ENCODE data around the gene ARHGDIB.

ARHGDIB gene

DNA sequence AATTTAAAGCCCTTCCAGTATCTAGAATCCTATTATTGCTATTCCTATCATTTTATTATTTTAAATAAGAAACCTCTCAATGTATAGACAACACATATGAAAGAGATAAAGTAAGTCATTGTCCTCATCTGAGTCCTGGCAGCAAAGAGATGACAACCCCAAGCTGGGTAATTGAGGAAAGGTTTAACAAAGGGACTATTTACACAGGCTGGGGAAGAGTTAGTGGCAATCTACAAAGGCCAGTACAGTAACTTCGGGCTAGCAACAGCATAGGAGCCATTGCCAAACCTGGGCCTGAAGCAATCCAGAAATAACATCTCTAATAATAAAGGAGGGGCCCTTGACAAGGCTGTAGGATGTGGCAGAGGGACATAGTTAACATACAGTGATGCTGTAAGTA is 22.6 kb upstream of the ARHGDIB start:
- Histone ChIP-seq H3K4me3 (ENCODE audit: low read depth, low read length) (no peak overlapping the region), H2AFZ (ENCODE audit: low read length, unreplicated experiment) (no peak overlapping the region), H3K27me3 (ENCODE audit: insufficient read depth, low read length) (no peaks in the 10 kb centered on the region), H3K4me1 (ENCODE audit: control insufficient read depth, insufficient read depth, low read length, unreplicated experiment) (no peaks in the 10 kb centered on the region), H3K79me2 (ENCODE audit: control insufficient read depth, insufficient read depth, low read length, unreplicated experiment) (no peaks in the 10 kb centered on the region), H3K27ac (ENCODE audit: low read depth, low read length) (no peak overlapping the region), H3K36me3 (ENCODE audit: insufficient read depth, low read length) (no peaks in the 10 kb centered on the region)

DNA sequence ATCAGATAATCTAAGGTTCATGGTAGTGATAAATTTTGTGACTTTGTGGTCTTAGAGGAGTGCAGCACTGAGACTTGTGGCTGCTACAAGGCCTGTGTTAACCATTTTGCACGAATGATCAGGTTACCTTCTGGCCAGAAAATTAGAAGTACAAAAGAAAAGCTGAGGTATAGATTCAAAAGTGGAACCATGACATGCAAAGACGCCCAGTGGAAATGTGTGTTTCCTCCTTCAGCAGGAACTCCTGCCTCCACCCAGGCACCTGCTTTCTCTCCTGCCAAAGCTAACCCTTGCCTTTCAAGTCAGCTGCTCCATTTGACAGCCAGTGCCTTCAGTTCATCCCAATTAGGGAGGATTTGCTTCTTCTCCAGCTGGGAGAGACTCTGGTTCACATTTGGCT is 21.6 kb upstream of the ARHGDIB start:
- H3K36me3 ChIP-seq (ENCODE audit: insufficient read depth, low read length) = no peaks in the 10 kb centered on the region

DNA sequence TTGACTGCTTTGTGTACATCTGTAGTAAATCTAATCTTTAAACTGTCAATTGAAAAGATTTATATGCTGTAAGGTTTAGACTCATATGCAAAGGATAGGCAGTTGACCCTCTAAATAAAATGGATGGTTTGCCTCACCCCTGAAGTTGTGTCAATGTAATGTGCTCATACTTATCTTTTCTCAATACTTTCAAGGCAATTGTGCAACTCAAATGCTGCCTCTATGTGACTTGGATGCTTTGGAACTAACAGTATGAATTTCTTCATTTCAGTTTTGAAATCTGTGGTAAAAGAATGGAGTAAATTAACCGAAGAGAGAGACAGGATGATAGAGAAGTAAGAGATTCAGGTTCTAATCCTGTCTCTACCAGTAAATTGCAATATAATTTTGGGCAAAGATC is 21.2 kb upstream of the ARHGDIB start:
- Histone ChIP-seq H3K27me3 (ENCODE audit: insufficient read depth, low read length) (no peaks in the 10 kb centered on the region), H3K36me3 (ENCODE audit: insufficient read depth, low read length) (no peaks in the 10 kb centered on the region), H3K4me1 (ENCODE audit: control insufficient read depth, insufficient read depth, low read length, unreplicated experiment) (no peaks in the 10 kb centered on the region), H3K4me3 (ENCODE audit: low read depth, low read length) (no peak overlapping the region), H2AFZ (ENCODE audit: low read length, unreplicated experiment) (no peak overlapping the region), H3K79me2 (ENCODE audit: control insufficient read depth, insufficient read depth, low read length, unreplicated experiment) (no peaks in the 10 kb centered on the region), H3K27ac (ENCODE audit: low read depth, low read length) (no peak overlapping the region)

More for the DNA sequence above, 21.6 kb upstream of the ARHGDIB start:
- H3K27ac ChIP-seq (ENCODE audit: low read depth, low read length) = no peak overlapping the region
- H3K27me3 ChIP-seq (ENCODE audit: insufficient read depth, low read length) = no peaks in the 10 kb centered on the region
- no peaks in the 10 kb centered on the region for H3K79me2 ChIP-seq (ENCODE audit: control insufficient read depth, insufficient read depth, low read length, unreplicated experiment)
- no peak overlapping the region for H3K4me3 ChIP-seq (ENCODE audit: low read depth, low read length)
- no peaks in the 10 kb centered on the region for H3K4me1 ChIP-seq (ENCODE audit: control insufficient read depth, insufficient read depth, low read length, unreplicated experiment)
- no peak overlapping the region for H2AFZ ChIP-seq (ENCODE audit: low read length, unreplicated experiment)

DNA sequence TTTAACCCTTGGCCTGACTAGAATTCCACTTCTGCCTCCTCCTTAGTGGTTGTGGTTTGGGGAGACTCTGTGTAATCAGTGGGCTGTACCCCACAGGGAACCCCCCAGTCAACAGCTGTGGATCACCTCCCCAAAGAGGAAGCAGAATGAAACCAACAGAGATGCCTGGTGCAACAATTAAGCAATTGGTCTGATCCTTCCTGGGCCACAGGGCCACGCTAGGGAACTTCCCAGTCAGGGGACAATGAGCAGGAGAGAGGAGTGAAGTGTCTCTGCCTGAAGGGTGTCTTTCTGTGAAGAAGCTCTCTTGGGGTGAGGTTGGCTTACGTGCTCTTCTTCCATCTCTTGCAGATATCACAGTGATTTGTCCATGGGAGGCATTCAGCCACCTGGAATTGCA is 19.6 kb upstream of the ARHGDIB start:
- Histone ChIP-seq H3K4me1 (ENCODE audit: control insufficient read depth, insufficient read depth, low read length, unreplicated experiment) (no peaks in the 10 kb centered on the region), H3K79me2 (ENCODE audit: control insufficient read depth, insufficient read depth, low read length, unreplicated experiment) (no peaks in the 10 kb centered on the region), H3K27me3 (ENCODE audit: insufficient read depth, low read length) (no peaks in the 10 kb centered on the region), H3K4me3 (ENCODE audit: low read depth, low read length) (no peak overlapping the region), H2AFZ (ENCODE audit: low read length, unreplicated experiment) (no peak overlapping the region), H3K27ac (ENCODE audit: low read depth, low read length) (no peak overlapping the region), H3K36me3 (ENCODE audit: insufficient read depth, low read length) (no peaks in the 10 kb centered on the region)

DNA sequence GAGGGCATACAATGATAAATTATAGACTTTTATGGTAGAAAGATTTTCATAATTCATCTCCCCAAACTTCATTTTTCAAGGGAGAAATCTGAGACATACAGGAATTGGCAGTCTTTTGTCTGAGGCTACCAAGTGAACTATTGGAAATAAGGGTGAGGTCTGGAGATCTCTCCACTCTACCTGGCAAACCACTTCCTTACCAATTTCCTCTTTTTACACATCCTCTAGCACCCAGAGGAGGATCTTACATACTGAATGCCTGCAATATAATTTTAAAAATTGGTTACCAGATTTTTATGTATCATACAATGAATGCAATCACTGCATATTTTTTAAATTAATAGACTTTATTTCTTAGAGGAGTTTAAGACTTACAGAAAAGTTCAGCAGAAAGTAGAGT is 18.1 kb upstream of the ARHGDIB start:
- no peaks in the 10 kb centered on the region for H3K27me3 ChIP-seq (ENCODE audit: insufficient read depth, low read length)
- H2AFZ ChIP-seq (ENCODE audit: low read length, unreplicated experiment) = no peak overlapping the region
- no peaks in the 10 kb centered on the region for H3K36me3 ChIP-seq (ENCODE audit: insufficient read depth, low read length)
- no peak overlapping the region for H3K27ac ChIP-seq (ENCODE audit: low read depth, low read length)
- H3K79me2 ChIP-seq (ENCODE audit: control insufficient read depth, insufficient read depth, low read length, unreplicated experiment) = no peaks in the 10 kb centered on the region
- no peaks in the 10 kb centered on the region for H3K4me1 ChIP-seq (ENCODE audit: control insufficient read depth, insufficient read depth, low read length, unreplicated experiment)
- H3K4me3 ChIP-seq (ENCODE audit: low read depth, low read length) = no peak overlapping the region

DNA sequence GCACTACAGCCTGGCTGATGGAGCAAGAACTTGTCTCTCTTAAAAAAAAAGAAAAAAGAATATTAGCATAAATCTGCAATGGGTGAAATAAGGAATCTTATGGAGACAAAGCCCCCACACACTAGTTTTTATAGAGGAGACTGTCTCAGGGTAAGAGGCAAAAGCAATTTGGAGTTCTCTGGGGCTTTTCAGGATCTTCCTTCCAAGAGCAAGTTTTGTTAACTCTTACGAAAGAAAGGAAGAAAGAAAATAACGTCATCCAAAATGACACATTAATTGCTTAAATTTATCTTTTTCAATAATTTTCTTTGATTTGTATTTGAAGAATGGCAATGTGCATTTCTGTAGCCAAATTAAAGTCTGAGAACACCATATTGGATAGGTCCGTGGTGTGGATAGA is 15.3 kb upstream of the ARHGDIB start:
- H3K79me2 ChIP-seq (ENCODE audit: control insufficient read depth, insufficient read depth, low read length, unreplicated experiment) = no peaks in the 10 kb centered on the region
- H3K4me1 ChIP-seq (ENCODE audit: control insufficient read depth, insufficient read depth, low read length, unreplicated experiment) = no peaks in the 10 kb centered on the region
- H3K27ac ChIP-seq (ENCODE audit: low read depth, low read length) = no peak overlapping the region

DNA sequence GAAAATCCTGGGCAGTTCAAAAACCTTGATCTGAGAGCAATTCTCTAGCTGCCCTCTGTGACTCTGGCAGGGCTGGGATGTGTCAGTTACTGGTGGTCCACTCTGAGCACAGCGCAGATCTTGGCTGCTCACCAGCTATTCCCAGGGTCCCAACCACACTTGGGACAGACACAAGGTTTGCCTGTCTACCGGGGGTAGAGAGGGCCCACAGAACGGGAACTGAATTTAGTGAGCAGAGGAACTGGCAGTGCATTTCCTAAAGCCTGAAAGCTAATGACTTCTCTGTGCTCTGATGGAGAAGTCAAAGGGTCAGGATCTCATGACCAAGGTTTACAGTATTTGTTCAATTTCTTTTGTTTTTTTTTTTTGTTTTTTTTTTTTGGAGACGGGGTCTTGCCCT is 14.1 kb upstream of the ARHGDIB start:
- Histone ChIP-seq H3K79me2 (ENCODE audit: control insufficient read depth, insufficient read depth, low read length, unreplicated experiment) (no peaks in the 10 kb centered on the region), H3K27me3 (ENCODE audit: insufficient read depth, low read length) (no peaks in the 10 kb centered on the region), H3K4me3 (ENCODE audit: low read depth, low read length) (no peak overlapping the region), H3K4me1 (ENCODE audit: control insufficient read depth, insufficient read depth, low read length, unreplicated experiment) (peaks cover 4% of the 10 kb centered on the region), H3K27ac (ENCODE audit: low read depth, low read length) (no peak overlapping the region), H2AFZ (ENCODE audit: low read length, unreplicated experiment) (no peak overlapping the region), H3K36me3 (ENCODE audit: insufficient read depth, low read length) (no peaks in the 10 kb centered on the region)

More for the DNA sequence above, 15.3 kb upstream of the ARHGDIB start:
- H3K27me3 ChIP-seq (ENCODE audit: insufficient read depth, low read length) = no peaks in the 10 kb centered on the region
- H3K36me3 ChIP-seq (ENCODE audit: insufficient read depth, low read length) = no peaks in the 10 kb centered on the region
- H3K4me3 ChIP-seq (ENCODE audit: low read depth, low read length) = no peak overlapping the region
- H2AFZ ChIP-seq (ENCODE audit: low read length, unreplicated experiment) = no peak overlapping the region

DNA sequence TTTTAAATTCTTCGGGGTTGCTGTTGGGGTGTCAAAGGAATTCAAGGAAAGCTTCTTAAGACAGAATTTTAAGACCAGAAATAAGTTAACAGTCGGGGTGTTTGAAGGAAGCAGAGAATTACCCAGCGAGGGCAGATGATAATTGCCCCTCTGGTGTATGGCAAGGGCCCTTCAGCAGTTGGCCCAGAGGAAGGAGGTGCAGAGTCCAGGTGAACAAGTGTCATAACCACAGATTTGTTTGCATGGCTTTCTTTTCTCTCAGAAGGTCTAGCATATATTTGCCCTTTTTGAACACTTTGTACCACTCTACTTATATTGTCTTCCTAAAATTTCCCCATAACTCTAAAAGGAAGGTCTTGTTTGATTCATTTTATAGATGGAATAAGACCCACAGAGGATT is 13.2 kb upstream of the ARHGDIB start:
- Histone ChIP-seq H3K4me1 (ENCODE audit: control insufficient read depth, insufficient read depth, low read length, unreplicated experiment) (peaks cover 4% of the 10 kb centered on the region), H3K27me3 (ENCODE audit: insufficient read depth, low read length) (no peaks in the 10 kb centered on the region), H2AFZ (ENCODE audit: low read length, unreplicated experiment) (no peak overlapping the region), H3K27ac (ENCODE audit: low read depth, low read length) (no peak overlapping the region), H3K36me3 (ENCODE audit: insufficient read depth, low read length) (no peaks in the 10 kb centered on the region), H3K79me2 (ENCODE audit: control insufficient read depth, insufficient read depth, low read length, unreplicated experiment) (no peaks in the 10 kb centered on the region), H3K4me3 (ENCODE audit: low read depth, low read length) (no peak overlapping the region)

DNA sequence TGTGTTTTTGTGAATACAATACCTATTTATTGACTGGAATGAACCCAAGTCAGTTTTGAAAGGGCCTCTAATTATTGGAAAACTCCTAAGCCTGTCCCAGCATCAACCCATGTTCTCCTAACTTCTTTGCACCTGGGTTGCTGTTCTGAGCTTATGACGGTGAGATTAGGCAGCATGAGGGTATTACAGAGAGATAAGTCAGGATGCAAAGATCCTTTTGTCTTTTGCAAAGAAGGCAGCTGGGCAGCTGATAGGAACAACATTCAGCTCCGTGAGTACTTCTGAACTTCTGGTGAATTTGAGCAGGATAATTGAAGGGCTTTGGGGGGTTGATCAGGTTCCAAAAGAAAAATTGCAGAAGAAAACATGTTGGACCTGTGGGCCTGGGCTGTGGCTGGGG is 11.4 kb upstream of the ARHGDIB start, which contains the start of gene PDE6H:
Gene PDE6H (plus strand): TSS at position 227 of the 400 bp plus-strand sequence. CDS start 4,971 bp downstream, outside the sequence.
- no peak within 1 kb of the TSS for H3K27ac ChIP-seq (ENCODE audit: low read depth, low read length)
- no peak within 1 kb of the TSS for H2AFZ ChIP-seq (ENCODE audit: low read length, unreplicated experiment)
- no peaks in the 10 kb centered on the region for H3K27me3 ChIP-seq (ENCODE audit: insufficient read depth, low read length)
- no peak within 1 kb of the TSS for H3K4me3 ChIP-seq (ENCODE audit: low read depth, low read length)
- H3K36me3 ChIP-seq (ENCODE audit: insufficient read depth, low read length) = no peaks in the 10 kb centered on the region
- no peaks in the 10 kb centered on the region for H3K79me2 ChIP-seq (ENCODE audit: control insufficient read depth, insufficient read depth, low read length, unreplicated experiment)
- H3K4me1 ChIP-seq (ENCODE audit: control insufficient read depth, insufficient read depth, low read length, unreplicated experiment) = peaks cover 4% of the 10 kb centered on the region

DNA sequence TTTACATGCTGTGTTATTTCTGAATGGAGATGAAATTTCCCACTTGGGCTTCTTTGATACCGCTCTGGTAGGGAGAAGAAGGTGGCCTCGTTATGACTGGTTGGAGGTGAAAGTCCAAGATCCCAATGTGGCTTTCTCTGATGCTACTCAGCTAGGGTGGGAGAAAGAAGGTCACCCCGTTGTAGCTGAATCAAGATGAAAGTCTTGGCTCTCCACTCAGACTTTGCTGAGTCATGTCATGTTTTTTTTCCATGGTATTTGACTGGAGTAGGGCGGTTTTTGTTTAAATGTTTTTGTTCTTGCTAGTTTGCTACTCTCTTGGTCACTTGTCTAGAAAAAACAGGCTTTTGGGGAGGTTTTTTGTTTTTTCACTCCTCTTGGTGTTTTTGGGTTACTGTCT is 9.1 kb upstream of the ARHGDIB start:
- Histone ChIP-seq H2AFZ (ENCODE audit: low read length, unreplicated experiment) (peak overlapping the region; percentile 18), H3K36me3 (ENCODE audit: insufficient read depth, low read length) (no peaks in the 10 kb centered on the region), H3K4me1 (ENCODE audit: control insufficient read depth, insufficient read depth, low read length, unreplicated experiment) (peaks cover 4% of the 10 kb centered on the region), H3K4me3 (ENCODE audit: low read depth, low read length) (no peak overlapping the region), H3K79me2 (ENCODE audit: control insufficient read depth, insufficient read depth, low read length, unreplicated experiment) (no peaks in the 10 kb centered on the region), H3K27ac (ENCODE audit: low read depth, low read length) (no peak overlapping the region), H3K27me3 (ENCODE audit: insufficient read depth, low read length) (no peaks in the 10 kb centered on the region)

DNA sequence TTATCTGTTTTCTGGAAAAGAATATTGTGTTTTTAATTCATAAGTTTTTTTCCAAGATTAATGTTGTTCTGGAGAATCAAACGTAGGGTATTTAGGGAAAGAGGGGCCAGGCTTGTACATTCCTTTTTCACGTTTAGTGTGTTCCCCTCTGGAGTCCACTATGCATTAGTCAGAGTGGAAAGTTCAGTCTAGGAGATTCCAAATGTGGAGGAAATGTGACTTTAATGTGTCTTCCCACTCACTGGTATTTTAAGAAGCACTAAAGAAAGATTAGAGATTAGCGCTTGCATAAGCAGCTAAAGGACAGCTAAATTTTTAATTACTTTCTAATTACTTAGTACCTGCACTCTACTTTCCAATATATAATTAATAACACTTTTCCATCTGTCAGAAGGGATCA is 7.1 kb upstream of the ARHGDIB start:
- Histone ChIP-seq H3K79me2 (ENCODE audit: control insufficient read depth, insufficient read depth, low read length, unreplicated experiment) (no peaks in the 10 kb centered on the region), H3K27ac (ENCODE audit: low read depth, low read length) (no peak overlapping the region), H3K27me3 (ENCODE audit: insufficient read depth, low read length) (no peaks in the 10 kb centered on the region), H2AFZ (ENCODE audit: low read length, unreplicated experiment) (no peak overlapping the region), H3K36me3 (ENCODE audit: insufficient read depth, low read length) (no peaks in the 10 kb centered on the region), H3K4me1 (ENCODE audit: control insufficient read depth, insufficient read depth, low read length, unreplicated experiment) (peaks cover 4% of the 10 kb centered on the region), H3K4me3 (ENCODE audit: low read depth, low read length) (no peak overlapping the region)
